NCI-H2227 (cell line): ENCODE data around the gene TNIK.
"Not testable (repeated sequence)": the region's sequence is repeated elsewhere in the genome, so short reads cannot be mapped to it uniquely, and the experiment has no call there.

Source experiments
- DNase-seq: peaks from one replicate; lab custom pipeline; 2025; ENCODE audit not compliant: unreplicated experiment; lab: John Stamatoyannopoulos, UW

The TNIK gene

GRCh38 chr3:171446801-171447578, 13.2 kb downstream of the TNIK start:
- no peak for DNase-seq

DNA sequence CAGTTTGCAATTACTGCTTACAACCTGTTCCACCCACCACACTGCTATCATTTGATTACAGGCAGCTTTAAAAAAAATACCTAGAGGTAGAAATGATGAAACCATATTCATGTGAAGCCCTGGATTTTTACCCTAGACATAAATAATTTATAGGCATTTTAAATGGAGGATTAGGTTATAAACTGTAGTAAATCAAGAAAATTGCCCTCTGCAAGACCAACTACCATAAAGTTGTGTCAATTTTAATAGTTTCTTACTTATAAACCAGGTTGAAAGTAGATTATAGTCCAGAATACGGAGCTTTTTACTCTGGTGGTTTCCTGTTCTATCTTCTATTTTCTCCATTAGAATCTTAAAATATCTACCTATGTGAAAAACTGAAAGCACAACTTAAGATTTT, 13.9 kb downstream of the TNIK start:
- DNase-seq = no peak

- no peak for DNase-seq
These were observed 14.5 kb downstream of the TNIK start for GRCh38 chr3:171445620-171446204.

DNA sequence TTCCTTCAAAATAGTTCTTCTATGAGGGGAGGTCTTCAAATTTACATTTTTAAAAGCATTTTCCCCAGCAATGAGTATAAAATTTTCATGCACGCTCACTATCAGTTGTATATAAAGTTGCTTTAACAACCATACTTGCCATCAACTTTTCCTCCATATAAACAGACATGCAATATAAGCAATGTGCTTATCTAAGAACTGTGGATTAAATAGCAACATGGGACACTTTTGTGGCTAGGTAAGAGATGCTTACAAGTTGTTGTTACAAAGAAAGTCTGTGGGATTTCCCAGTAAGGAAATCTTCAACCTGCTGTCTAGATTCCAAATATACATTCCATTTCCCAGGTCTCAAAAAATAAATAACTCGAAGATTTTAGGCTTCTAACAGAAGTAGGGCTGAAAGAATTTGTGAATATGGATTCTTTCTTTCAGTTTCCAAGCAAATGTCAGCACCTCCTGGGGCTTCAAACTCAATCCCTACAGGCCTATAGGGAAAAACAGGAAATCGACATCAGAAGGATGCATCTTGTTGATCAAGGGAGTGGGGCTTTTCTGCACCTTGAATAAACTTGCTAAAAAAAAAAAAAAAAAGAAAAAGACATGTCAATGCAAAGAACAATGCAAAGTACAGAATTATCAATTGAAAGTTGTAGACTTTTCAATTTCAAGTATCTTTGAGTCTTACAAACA, 16.1 kb downstream of the TNIK start:
- DNase-seq = no peak

DNA sequence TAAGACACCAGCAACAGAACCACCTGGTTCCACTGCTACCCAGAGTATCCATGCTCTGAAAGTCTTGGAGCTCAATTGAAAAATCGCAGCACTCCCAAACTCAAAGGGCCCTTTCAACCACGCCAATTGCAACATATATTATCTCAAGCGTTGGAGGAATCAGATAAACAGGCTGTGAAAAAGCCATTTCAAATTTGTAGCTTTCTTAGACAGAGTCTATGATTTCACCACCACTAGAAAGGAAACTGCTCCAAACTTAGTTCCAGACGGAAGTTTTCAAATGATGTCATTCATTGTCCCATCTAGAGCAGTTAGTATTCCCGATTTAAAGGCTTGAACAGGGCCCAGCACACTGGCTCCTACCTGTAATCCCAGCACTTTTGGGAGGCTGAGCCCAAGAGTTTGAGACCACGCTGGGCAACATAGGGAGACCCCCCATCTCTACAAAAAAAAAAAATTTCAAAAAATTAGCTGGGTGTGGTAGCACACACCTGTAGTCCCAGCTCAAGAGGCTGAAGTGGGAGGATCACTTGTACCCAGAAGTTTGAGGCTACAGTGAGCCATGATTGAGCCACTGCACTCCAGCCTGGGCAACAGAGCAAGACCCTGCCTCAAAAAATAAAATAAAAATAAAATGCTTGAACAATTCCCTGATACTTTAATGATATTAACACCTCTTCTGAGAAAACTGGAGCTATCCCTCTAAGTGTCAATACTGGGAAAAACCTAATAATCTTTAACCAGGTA, 16.8 kb downstream of the TNIK start:
- DNase-seq = no peak

DNA sequence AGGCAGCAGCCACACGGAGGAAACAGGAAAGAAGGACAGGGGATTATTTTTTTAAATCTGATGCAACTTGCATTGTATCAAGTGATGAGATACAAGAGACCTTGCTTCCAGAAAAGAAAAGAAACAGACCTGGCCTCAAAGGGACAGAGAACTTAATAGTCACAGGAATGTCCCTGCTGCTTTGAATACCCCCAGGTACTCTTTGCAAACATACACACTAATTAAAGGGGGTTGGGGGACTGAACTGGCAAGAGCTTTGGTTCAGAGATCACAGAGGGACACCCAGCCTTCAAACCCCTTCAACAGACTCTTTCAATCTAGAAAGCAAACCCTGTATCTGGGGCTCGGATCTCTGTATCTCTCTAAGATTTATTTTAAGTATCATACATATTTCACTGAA, 18.0 kb downstream of the TNIK start:
- no peak for DNase-seq

DNA sequence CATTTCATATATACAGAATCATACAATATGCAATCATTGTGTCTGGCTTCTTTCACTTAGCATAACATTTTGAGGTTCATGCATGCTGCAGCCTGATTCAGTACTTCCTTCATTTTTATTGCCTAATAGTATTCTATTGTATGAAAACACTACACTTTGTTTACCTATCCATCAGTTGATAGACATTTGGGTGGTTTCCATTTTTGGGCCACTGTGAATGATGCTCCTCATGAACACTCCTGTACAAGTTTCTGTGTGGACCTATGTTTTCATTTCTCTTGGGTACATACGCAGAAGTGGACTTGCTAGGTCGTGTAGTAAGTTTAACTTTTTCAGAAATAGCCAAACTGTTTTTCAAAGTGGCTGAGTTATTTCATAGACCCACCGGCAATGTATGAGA, 18.8 kb downstream of the TNIK start:
- DNase-seq = no peak

DNA sequence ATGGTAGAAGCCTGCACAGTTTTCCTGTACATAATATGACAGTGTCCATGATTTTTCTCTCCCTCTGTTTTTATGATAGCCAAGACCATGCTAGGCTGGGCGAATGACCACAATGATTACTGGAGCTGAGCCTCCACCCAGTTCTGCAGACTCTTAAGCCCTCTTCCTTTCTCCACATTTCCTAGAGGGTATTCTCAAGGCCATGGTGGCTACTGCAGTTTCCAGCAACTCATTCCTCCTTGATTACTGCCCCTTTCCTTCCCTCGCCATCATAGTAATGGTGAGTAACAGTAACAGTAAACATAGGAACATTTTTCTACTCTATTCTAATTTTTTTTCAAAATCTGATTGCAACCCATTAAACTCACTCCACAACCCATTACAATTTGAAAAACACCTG, 20.2 kb downstream of the TNIK start:
- DNase-seq = no peak

DNA sequence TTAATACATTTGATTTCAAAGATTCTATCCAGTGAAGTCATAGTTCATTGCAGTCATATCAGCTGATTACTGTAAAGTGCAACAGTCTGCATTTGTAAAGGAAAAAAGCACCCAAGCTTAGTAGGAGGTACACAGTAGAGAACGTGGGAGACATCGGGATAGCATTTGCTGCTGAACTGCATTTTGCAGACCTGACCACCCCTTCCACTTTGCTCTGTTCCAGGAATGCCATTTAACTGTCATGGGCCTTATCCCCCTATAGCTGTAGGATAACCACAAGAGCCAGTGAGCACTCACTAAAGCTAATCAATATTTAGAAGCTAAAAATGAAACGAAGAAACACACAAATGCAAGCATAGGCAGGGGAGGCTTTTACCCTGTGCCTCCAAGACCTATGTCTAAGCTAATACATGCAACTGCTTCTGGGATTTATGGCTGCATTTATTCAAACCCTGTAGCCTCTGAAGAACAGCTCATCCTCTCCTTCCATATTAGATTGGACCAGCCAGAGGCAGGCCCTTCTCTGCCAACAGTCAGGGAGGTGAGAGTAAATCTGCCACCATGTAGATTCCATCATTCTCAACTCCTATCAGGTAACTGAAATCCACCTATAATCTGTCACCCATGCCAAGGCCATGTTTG, 23.0 kb downstream of the TNIK start:
- DNase-seq = no peak

GRCh38 chr3:171436380-171436779, 23.8 kb downstream of the TNIK start:
- DNase-seq = no peak

DNA sequence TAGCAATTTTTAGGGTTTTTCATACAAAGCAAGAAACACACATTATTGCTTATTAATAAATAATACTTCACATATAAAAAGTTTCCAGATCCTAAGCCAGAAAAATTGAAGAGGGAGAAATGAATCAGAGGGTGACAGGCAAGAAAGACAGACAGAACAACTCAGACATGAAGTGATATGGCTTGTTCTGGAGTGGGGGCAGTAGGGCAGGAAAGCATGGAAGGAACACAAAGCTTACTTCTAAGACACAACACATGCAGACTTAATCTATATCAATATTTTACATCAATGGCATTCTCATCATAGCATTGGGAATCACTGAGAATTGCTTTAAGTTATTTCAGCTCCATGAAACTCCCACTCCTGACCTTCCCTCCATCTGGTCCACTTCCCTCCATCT, 24.4 kb downstream of the TNIK start:
- DNase-seq = no peak

- no peak for DNase-seq
These were observed 25.1 kb downstream of the TNIK start for GRCh38 chr3:171435143-171435542.

GRCh38 chr3:171432548-171432947, 27.7 kb downstream of the TNIK start:
- no peak for DNase-seq

- no peak for DNase-seq
These were observed 28.7 kb downstream of the TNIK start for GRCh38 chr3:171431550-171431949.

DNA sequence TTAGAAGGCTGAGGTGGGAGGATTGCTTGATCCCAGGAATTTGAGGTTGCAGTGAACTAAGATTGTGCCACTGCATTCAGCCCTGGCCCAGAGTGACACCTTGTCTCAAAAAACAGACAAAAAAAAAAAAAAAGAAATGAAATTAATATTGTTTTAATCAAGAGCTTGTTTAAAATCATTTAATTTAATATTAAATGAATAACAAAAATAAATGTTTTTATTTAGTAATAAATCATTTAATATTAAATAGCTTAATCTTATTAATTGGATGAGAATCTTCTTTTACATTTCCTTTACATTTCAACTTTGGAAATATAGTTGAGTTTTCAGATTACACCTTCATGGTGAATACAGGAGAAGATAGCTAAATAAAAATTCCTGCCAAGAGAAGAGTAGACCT, 29.7 kb downstream of the TNIK start:
- no peak for DNase-seq

- no peak for DNase-seq
These were observed 30.6 kb downstream of the TNIK start for GRCh38 chr3:171429635-171430034.

DNA sequence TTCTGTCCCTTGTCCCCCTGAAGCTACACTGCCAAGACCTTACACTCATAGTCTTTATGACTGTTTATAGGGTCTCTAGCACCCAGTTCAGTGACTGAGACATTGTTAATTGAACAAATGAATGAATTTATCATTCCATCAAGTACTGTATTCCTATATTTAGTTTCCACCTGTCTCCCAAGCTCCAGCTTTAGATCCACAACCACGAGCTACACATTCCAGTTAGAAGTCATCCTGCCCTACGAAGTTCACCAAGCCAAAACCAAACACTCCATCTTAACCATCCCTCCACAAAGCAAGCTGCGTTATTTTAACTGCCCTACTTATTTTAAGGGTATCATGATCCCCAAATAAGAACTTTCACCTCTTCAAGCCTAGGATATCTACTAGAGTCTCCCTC, 31.3 kb downstream of the TNIK start:
- DNase-seq = no peak

- DNase-seq = no peak
These were observed 31.9 kb downstream of the TNIK start for GRCh38 chr3:171428321-171428787.

DNA sequence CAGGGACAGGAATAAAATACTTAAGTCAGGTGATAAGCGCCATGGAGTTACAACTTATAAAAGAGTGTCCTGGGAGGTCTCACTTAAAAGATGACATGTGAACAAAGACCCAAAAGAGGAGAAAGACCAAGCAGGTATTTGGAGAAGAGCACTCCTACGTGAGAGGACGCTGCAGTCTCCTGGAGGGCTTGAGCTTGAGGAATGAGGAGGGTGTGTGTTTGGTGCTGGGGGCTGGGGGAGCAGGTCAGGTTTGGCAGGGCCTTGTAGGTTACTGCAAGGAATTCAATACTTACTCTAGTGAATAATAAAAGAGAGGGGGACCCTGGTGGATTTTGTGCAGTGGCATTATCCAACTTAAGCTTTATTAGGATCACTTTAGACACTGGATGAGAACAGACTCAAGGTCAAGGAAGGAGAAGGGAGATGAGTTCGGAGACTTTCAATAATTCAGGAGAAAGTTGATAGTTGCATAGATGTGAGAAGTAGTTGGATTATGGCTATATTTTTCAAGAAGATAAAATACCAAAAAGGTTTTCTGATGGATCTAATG, 32.4 kb downstream of the TNIK start:
- no peak for DNase-seq

- not testable (repeated sequence) for DNase-seq
These were observed 36.1 kb downstream of the TNIK start for GRCh38 chr3:171424063-171424462.

GRCh38 chr3:171422855-171423254, 37.4 kb downstream of the TNIK start:
- not testable (repeated sequence) for DNase-seq
